ENCODE results near the gene SSTR5.

SSTR5 gene

GRCh38 chr16:1026057-1026783 is 46.3 kb upstream of the SSTR5 start:
- Histone ChIP-seq H3K27ac (ENCODE audit: low read length) (no peak overlapping the region), H3K9me2 (replicated peaks; ENCODE audit: insufficient read depth, low read length) (no peaks in the 10 kb centered on the region), H3K79me2 (ENCODE audit: low read length) (no peaks in the 10 kb centered on the region), H3K4me1 (ENCODE audit: low read length) (no peaks in the 10 kb centered on the region), H3K4me2 (ENCODE audit: low read depth, low read length) (no peak overlapping the region), H4K20me1 (ENCODE audit: insufficient read depth, low read length) (no peaks in the 10 kb centered on the region), H3K9ac (ENCODE audit: low read length) (no peak overlapping the region), H3K27me3 (replicated peaks; ENCODE audit: insufficient read depth, low read length) (peaks cover 94% of the 10 kb centered on the region), H3K9me3 (replicated peaks; ENCODE audit: insufficient read depth, low read length) (no peaks in the 10 kb centered on the region), H2AFZ (ENCODE audit: low read length) (no peak overlapping the region), H3F3A (ENCODE audit: insufficient read depth, low read length) (no peaks in the 10 kb centered on the region), H3K36me3 (replicated peaks; ENCODE audit: insufficient read depth, low read length) (no peaks in the 10 kb centered on the region), H3K4me3 (ENCODE audit: low read length) (no peak overlapping the region)
- DNase-seq, result no peak
- no peak for TF ChIP-seq EZH2 (optimal IDR thresholded peaks at IDR 0.05; ENCODE audit: low read depth, low read length)
- no peak for TF ChIP-seq EZH2phosphoT487 (IDR thresholded peaks at IDR 0.05; ENCODE audit: low read length)
- TF ChIP-seq CTCF (IDR thresholded peaks at IDR 0.05; ENCODE audit: low read length), result no peak

GRCh38 chr16:1026784-1027500 is 45.6 kb upstream of the SSTR5 start:
- TF ChIP-seq EZH2 (optimal IDR thresholded peaks at IDR 0.05; ENCODE audit: low read depth, low read length), result no peak
- TF ChIP-seq EZH2phosphoT487 (IDR thresholded peaks at IDR 0.05; ENCODE audit: low read length), result no peak
- TF ChIP-seq CTCF (IDR thresholded peaks at IDR 0.05; ENCODE audit: low read length), result no peak
- Histone ChIP-seq H3K9me2 (replicated peaks; ENCODE audit: insufficient read depth, low read length) (no peaks in the 10 kb centered on the region), H3F3A (ENCODE audit: insufficient read depth, low read length) (no peaks in the 10 kb centered on the region), H4K20me1 (ENCODE audit: insufficient read depth, low read length) (no peaks in the 10 kb centered on the region), H3K4me1 (ENCODE audit: low read length) (no peaks in the 10 kb centered on the region), H3K27me3 (replicated peaks; ENCODE audit: insufficient read depth, low read length) (peaks cover 94% of the 10 kb centered on the region), H3K9ac (ENCODE audit: low read length) (no peak overlapping the region), H3K27ac (ENCODE audit: low read length) (no peak overlapping the region), H3K79me2 (ENCODE audit: low read length) (no peaks in the 10 kb centered on the region), H3K4me3 (ENCODE audit: low read length) (no peak overlapping the region), H3K36me3 (replicated peaks; ENCODE audit: insufficient read depth, low read length) (no peaks in the 10 kb centered on the region), H2AFZ (ENCODE audit: low read length) (no peak overlapping the region), H3K9me3 (replicated peaks; ENCODE audit: insufficient read depth, low read length) (no peaks in the 10 kb centered on the region), H3K4me2 (ENCODE audit: low read depth, low read length) (no peak overlapping the region)
- DNase-seq, result no peak

GRCh38 chr16:1027501-1027815 is 45.1 kb upstream of the SSTR5 start:
- Histone ChIP-seq H3K4me1 (ENCODE audit: low read length) (no peaks in the 10 kb centered on the region), H4K20me1 (ENCODE audit: insufficient read depth, low read length) (no peaks in the 10 kb centered on the region), H3F3A (ENCODE audit: insufficient read depth, low read length) (no peaks in the 10 kb centered on the region), H3K9me3 (replicated peaks; ENCODE audit: insufficient read depth, low read length) (no peaks in the 10 kb centered on the region), H3K27me3 (replicated peaks; ENCODE audit: insufficient read depth, low read length) (peaks cover 92% of the 10 kb centered on the region), H3K4me2 (ENCODE audit: low read depth, low read length) (no peak overlapping the region), H3K79me2 (ENCODE audit: low read length) (no peaks in the 10 kb centered on the region), H2AFZ (ENCODE audit: low read length) (no peak overlapping the region), H3K4me3 (ENCODE audit: low read length) (no peak overlapping the region), H3K9me2 (replicated peaks; ENCODE audit: insufficient read depth, low read length) (no peaks in the 10 kb centered on the region), H3K27ac (ENCODE audit: low read length) (no peak overlapping the region), H3K9ac (ENCODE audit: low read length) (no peak overlapping the region), H3K36me3 (replicated peaks; ENCODE audit: insufficient read depth, low read length) (no peaks in the 10 kb centered on the region)
- TF ChIP-seq EZH2phosphoT487 (IDR thresholded peaks at IDR 0.05; ENCODE audit: low read length) (no peak), CTCF (IDR thresholded peaks at IDR 0.05; ENCODE audit: low read length) (no peak), EZH2 (optimal IDR thresholded peaks at IDR 0.05; ENCODE audit: low read depth, low read length) (no peak)
- no peak for DNase-seq
